Kidney glomerular epithelial cell (primary cell): ENCODE data around the gene WDR62.
"Not testable (repeated sequence)": the region's sequence is repeated elsewhere in the genome, so short reads cannot be mapped to it uniquely, and the experiment has no call there.

Experiments used
- DNase-seq: peaks from one replicate; lab custom pipeline; 2025; lab: John Stamatoyannopoulos, UW

The WDR62 gene

DNA sequence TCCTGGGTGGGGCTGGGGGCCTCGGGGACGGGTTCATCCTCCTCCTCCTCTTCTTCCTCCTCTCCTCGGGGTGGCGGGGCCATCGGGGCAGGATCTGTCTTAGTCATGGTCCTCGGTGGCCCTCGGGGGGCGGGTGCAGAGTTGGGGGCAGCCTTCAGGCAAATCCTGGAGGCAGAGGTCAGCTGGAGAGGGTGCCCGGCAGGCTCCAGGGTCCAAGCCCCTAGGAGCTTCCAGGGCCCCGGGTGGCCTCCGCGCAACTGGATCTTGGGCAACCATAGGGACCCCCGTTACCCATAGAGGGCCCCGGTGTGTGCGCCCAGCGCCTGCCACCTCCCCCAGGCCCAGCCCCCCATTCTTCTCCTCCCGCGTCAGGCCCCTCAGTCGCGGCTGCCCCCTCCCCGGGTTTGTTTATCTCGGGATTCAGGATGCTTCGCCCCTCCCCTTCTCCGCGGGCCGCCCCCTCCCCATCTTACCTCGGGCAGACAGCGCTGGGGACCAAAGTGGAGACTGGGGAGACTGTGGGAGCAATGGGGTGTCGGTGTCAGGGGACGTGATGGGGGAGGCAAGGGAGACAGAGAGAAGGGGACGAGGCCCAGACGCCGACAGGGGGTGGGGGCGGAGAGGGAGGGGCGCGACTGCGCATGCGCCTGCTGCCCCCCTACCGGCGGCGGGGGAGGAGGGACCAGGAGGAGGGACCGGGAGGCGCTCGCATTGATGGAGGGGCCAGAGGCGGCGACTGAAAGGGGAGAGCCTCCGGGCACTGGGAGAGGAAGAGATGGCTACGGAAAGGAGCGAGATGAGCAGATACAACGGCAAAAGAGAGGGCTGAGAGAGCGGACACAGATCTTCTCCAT lies 22.2 kb upstream of the WDR62 start, which contains the start of gene CLIP3:
Gene CLIP3 (minus strand): TSS at position 623 of the 854 bp plus-strand sequence. CDS start 516 bp downstream, at position 107.
- DNase-seq: peak; percentile 15

DNA sequence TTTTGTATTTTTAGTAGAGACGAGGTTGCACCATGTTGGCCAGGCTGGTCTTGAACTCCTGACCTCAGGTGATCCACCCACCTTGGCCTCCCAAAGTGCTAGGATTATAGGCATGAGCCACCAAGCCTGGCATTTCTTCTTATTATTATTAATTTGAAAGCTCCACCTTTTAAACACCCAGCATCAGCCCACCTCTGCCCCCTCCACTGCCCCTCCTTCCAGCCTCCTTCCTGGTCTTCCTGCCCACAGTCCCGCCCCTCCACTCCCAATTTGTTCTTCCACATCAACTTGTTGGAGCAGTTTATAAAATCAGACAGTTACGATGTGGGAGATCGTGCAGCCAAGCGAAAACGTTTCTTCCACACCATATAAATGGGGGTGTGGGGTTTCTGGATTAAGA lies 14.2 kb upstream of the WDR62 start:
- DNase-seq: no peak

DNA sequence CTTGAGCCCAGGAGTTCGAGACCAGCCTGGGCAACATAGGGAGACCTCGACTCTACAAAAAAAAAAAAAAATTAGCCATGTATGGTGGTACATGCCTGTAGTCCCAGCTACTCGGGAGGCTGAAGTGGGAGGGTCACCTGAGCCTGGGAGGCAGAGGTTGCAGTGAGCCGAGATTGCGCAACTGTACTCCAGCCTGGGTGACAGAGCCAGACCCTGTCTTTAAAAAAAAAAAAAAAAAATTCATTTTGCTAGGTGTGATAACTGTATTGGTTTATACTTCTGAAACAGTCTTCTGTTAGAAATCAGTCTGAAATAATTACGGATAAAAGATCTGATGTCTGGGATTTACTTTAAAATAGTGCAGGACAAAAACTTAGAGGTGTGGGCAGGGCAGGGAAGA lies 13.6 kb upstream of the WDR62 start:
- not testable (repeated sequence) for DNase-seq

DNA sequence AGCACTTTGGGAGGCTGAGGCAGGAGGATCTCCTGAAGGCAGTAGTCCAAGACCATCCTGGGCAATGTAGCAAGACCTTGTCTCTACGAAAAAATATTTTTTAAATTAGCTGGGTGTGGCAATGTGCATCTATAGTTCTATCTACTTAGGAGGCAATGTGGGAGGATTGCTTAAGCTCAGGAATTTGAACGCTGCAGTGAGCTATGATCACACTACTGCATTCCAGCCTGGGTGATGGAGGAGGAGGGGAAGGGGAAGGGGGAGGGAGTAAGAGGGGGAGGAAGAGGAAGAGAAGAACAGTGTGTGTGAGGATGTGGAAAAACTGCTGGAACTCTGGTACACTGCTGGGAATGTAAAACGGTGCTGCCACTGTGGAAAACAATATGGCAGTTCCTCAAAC lies 12.9 kb upstream of the WDR62 start:
- DNase-seq: peak; percentile 84

DNA sequence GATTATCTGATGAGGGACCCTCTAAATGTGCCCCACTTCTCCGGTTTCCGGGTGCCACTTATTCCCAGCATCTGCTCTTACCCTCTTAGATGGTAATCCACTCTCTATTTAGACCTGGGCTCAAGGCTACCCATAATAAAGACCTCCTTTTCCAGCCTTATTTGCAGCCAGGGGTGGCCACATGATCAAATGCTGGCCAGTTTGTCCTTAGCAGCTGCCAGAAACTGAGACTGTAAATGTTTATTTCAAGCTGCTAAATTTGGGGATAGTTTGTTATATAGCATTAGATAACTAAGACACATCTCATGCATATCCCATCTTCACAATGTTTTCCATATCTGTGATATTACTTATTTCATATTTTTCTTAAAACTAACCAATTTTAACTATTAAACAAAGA lies 10.7 kb upstream of the WDR62 start:
- no peak for DNase-seq

DNA sequence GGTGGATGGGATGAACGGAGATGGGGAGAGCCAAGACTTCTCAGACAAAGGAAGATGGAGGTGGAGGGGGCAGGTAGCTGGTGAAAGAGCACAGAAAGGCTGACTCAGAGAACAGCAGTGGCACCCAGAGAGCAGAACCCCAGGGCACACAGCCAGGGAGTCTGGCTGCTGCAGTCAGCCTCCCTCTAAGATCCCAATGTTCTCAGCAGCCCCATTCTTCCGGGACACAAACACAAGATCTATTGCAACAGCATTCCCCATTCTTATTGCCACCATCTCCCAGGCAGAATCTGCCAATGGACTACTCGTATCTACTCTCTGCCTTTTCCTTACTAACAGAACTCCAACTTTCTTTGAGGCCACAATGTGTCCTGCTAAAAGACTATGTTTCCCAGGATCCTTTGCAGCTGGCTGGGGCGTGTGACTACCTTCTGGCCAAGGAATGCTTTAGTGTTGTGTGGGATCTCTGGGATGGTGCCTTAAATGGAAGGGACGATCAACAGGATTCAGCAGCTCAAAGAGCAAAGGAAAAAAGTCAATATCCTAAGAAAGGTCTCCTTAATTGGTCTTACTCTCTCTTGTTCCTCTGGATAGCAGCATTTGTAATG lies 8.2 kb upstream of the WDR62 start:
- DNase-seq: no peak

DNA sequence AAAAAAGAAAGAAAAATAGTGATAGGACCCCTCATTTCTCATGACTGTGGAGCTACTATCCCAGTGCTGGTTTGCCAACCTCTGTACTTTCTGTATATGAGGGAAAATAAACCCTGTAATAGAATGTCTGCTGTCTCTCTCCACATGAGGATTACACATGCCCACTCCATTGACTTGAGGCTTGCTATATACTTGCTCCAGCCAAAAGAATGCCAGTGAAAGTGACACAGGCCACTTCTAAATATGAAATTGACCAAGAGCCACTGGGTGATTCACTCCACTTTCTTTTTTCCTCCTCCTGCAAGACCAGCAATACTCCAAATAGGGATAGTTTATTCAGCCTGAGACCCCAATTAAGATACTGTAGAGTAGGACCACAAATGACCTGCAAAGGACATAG lies 6.9 kb upstream of the WDR62 start:
- DNase-seq: no peak

DNA sequence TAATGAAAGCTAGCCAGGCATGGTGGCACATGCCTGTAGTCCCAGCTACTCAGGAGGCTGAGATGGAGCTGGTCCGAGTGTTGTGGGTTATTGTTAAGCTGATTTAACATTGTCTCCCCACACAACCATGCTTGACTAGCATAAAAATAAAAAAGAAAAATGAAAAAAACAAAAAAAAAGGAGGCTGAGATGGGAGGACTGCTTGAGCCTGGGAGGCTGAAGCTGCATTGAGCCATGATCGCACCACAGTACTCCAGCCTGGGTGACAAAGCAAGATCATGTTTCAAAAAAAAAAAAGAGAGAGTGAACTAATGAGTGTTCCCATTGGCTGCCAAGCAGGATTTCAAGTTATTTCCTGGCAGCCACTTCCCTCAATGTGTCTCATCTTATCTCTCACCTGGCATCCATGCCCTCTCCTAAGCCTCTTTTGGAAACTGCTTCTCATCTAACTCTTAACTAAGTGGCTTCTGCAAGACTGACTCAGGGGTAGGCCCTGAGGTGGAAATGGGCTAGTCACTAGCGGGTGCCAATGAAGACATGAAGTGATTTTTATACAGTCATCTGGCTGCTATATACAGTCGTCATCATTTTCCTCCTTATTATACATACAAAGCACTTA lies 5.5 kb upstream of the WDR62 start:
- no peak for DNase-seq

DNA sequence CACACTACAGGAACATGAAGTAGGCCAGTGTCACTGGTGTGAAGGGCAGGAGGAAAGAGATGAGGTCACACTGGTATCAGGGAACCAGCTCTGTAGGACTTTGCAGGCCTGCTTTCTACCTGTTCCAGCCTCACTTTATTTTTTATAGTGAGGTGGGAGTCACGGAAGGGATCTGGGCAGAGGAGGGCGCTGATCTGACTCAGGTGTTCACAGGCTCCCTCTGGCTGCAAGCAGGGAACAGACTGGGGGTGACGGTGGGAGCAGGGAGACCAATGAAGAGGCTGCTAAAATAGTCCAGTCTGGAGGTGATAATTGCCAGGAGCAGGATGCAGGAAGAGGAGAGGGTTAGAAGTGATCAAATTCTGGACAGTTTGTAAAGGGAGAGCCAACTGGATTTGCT lies 3.5 kb upstream of the WDR62 start:
- DNase-seq: no peak

DNA sequence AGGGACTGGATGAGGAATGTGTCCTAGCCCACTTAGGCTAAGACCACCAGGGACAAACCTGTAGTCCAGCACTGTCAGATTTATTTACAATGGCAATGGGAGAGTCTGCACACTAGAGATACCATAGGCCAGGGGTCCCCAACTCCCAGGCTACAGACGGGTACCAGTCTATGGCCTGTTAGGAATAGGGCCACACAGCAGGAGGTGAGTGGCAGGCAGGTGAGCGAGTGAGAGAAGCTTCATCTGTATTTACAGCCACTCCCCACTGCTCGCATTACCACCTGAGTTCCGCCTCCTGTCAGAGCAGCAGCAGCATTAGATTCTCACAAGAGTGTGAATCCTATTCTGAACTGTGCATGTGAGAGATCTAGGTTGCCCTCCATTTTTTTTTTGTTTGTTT lies 3.1 kb upstream of the WDR62 start:
- DNase-seq: no peak

DNA sequence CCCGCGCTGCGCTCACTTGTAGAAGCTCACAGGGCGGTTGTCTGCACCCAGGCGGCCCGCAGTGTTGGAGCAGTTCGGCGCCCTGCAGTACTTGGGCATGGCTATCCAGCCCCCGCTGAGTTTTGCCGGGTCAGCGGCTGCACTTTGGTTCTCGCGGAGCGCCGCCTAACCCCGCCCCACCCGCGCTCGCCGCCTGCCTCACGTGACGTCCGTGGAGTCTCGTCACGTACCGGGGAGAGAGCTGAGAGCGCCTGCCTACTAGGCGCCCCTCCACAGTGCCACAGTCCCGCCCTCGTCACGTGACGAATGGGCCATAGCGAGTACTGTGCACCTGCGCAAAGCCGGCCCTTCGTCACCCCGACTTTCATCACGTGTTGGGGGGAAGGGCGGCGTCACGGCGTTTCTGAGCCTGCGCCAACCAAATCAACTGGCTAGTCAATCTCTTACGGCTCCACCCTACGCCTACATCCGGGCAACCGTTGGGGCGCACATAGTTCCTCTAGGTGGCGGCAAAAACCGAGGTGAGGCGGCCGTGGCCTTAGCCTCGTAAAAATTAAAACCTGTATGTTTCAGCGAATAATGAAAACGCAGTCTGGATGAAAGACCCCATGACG lies 471 bp upstream of the WDR62 start, which contains the start of gene THAP8:
Gene THAP8 (minus strand): TSS at position 167 of the 614 bp plus-strand sequence. CDS start 68 bp downstream, at position 99.
- DNase-seq: peak; percentile 96

DNA sequence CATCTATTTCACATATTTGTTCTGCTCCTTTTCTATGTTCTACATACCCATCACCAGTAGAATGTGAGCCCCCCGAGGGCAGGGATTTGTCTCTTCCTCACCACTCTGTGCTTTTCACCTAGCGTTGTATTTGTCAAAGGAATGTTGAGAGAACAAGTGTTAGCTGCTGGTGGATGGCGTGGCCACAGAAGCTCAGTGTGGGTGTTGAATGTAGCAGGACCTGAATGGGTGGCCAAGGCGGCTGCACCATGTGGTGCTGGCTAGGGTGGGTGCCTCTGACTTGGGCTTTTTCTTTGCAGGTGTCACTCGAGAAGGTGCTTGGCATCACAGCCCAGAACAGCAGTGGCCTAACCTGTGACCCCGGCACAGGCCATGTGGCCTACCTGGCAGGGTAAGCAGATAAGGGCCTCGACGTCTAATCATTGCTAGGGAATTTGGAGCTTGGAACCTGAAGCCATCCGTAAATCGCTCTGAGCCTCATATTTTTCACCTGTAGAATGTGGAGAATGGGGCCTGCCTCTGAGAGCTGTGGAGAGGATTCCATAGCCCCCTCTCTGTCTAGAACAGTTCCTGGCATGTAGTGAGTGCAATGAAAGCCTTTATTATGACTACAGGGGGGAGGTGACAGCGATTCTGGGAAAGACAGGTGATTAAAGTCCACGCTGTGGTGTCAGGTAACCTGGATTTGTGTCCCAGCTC lies 3.9 kb downstream of the WDR62 start:
- no peak for DNase-seq

DNA sequence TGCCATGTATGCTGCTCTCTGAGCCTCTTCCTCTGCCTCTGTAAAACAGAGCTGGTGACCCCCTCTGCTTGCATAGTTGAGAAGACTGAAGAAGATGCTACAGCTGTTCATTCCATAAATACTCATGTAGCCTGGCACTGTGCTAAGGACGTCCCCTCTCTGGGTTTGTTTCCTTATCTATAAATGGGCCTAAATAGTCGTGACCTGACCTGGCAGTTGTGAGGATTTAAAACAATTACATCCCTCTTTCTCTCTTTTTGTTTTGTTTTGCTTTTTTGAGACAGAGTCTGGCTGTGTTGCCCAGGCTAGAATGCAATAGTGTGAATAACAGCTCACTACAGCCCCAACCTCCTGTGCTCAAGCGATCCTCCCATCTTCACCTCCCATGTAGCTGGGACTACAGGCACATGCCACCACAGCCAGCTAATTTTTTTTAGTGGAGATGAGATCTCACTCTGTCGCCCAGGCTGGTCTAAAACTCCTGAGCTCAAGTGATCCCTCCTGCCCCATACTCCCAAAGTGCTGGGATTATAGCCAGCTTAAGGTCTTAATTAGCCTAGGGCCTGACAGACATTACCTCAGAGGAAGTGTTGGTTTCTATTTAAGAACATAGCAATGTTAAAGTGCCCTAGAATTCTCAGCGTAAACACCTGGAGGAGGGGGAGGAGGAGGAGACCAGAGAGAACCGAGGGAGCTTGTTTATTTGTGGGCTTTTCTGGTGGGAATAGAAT lies 4.6 kb downstream of the WDR62 start:
- no peak for DNase-seq

DNA sequence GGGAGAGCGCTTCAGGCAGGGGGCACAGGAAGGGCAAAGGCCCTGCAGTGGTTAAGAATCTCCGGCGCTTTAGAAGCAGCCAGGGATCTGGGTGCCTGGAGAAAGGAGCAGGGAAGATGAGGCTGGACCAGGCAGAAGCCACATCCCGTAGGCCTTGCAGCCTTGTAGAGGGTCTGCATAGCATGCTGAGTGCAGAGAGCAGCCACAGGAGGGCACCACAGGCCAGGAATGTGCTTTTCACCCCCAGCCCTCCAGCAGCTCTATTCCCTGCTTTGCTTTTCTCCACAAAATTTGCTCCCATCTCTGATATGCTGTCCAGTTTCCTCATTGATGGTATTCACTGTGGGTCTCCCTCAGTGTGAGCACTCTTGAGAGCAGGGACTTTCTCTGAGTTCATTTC lies 5.7 kb downstream of the WDR62 start:
- DNase-seq: peak; percentile 37

DNA sequence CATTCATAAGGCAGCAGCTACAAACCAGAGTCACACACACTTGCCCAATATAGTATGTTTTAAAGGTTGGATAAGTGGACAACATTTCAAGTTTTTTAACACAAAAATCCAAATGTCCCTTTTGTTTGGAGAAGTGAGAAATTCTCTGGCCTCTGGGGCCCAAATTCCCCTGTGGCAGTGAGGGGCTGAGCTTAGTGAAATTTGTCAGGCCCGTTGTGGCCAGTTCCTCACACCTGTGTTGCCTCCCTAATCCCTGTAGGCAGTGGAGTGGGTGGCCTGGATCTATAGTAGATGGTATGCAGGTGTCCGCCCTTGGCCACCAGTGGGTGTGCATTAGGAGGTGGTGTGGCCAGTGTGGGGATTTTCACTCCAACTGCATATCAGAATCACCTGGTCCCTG lies 6.7 kb downstream of the WDR62 start:
- no peak for DNase-seq

DNA sequence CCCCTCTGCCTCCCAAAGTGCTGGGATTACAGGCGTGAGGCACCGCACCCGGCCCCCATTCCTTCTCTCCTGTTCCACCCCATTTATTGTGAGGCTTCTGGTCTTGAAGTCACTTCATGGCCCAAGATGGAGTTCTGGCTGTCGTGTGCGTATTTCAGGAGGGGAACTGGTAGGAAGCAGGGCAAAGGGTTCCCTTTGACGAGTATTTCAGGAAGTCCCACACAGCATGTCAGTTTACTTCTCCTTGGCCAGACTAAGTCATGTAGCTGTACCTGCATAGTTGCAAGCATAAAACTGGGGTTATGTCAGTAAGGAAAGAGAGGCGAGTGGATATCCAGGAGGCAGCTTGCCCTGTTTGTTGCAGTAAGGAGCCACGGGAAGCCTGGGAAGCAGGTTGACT lies 10.1 kb downstream of the WDR62 start:
- DNase-seq: no peak

DNA sequence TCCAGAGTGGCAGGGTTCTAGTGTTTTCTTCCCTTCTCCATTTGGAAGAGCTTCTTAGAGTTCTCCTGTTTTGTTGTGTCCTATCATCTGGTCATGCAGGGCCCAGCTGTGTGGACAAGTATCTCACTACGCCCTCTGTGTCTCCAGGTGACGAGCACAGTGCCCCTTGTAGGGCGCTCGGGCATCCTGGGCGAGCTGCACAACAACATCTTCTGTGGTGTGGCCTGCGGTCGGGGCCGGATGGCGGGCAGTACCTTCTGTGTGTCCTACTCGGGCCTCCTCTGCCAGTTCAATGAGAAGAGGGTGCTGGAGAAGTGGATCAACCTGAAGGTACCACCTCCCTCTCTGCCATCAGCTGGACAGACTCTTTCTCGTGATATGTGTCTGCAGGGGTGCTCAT lies 13.0 kb downstream of the WDR62 start:
- no peak for DNase-seq

DNA sequence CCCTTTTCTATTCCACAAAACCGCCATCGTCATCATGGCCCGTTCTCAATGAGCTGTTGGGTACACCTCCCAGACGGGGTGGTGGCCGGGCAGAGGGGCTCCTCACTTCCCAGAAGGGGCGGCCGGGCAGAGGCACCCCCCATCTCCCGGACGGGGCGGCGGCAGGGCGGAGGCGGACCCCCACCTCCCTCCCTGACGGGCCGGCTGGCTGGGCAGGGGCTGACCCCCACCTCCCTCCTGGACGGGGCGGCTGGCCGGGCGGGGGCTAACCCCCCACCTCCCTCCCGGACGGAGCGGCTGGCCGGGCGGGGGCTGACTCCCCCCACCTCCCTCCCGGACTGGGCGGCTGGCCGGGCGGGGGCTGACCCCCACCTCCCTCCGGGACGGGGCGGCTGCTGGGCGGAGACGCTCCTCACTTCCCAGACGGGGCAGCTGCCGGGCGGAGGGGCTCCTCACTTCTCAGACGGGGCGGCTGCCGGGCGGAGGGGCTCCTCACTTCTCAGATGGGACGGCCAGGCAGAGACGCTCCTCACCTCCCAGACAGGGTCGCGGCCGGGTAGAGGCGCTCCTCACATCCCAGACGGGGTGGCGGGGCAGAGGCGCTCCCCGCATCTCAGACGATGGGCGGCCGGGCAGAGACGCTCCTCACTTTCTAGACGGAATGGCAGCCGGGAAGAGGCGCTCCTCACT lies 14.3 kb downstream of the WDR62 start:
- not testable (repeated sequence) for DNase-seq

DNA sequence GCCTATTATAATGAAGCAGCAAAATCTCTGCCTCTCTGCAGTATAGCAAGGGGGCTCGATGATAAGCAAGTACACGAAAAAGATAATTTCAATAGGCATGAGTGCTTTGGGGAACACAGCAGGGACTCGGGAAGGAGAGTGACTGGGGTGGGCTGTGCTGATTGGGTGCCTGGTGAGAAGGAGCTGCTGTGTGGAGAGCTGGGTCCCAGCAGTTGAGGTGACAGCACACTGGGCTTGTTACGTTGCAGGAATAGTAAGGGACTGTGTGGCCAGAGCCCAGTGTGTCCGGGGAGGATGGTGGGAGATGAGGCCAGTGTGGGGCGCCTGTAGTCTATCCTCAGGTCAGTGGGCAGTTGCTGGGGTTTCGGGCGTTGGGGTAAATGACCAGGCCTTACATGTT lies 17.4 kb downstream of the WDR62 start:
- no peak for DNase-seq

DNA sequence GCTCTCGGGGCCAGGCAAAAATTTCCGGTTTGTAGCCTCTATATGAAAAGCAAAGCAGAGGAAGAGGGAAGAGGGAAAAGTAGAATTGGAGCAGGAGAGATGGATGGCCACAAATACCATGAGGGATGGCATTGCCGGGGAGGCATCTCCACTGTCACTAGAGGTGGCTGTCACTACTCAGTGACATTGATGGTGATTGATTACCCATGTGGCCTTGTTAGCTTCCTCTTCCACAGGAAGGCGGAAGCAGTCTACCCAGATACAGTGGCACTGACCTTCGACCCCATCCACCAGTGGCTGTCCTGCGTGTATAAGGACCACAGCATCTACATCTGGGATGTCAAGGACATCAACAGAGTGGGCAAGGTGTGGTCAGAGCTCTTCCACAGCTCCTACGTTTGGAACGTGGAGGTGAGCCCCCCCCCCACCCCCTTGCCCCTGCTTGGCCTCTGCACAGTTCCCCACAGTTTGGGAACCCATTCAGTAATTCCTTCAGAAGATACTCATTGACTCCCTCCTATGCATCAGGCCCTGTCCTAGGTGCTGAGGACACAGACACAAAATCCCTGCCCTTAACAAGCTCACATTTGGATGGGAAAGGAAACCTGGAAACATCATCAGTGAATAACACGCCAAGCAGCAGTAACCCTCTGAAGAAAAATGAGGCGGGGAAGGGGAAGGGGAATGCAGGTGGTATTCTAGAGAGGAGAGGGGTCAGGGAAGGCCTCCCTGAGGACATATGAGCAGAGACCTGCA lies 18.6 kb downstream of the WDR62 start:
- no peak for DNase-seq
